HG03442 (cell line): ENCODE data around the gene NPBWR2.
"Not testable (repeated sequence)": the region's sequence is repeated elsewhere in the genome, so short reads cannot be mapped to it uniquely, and the experiment has no call there.

Experiments used
- ATAC-seq: cut with Tn5 transposase; IDR thresholded peaks from one replicate; pipeline ENCODE4 v1.9.1; 2021; ENCODE audit warnings: mild to moderate bottlenecking, moderate library complexity; ENCODE audit not compliant: unreplicated experiment

The NPBWR2 gene

DNA sequence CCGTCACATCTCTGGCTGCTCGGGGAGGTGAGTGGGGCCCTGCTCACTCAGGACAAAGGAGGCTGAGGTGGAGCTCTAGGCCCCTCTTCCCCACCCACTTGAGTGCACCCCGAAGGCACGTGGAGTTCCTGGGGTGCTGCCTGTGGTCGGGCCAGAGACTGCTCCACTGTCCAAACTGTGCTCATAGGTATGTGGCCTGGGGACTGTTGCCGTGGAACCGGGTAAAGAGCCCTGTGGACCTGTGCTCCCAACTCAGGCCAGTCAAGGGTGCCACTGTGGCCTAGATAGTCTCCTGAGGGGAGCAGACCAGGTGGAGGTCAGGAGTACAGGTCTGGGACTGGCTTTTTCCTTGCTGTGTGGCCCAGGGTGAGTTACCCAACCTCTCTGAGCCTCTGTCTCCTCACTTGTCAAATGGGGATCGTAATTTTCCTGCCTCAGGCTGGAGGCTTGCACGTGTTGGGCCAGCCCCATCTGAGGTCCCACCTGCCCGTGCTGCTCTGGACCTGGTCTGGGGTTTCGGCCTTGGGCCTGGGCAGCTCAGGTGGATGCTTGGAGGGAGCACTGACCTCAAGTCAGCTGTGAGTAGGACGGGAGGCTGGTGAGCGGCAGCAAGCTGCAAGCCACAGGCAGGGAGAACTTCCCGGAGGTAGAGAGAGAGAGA, 12.4 kb upstream of the NPBWR2 start:
- ATAC-seq, result no peak

DNA sequence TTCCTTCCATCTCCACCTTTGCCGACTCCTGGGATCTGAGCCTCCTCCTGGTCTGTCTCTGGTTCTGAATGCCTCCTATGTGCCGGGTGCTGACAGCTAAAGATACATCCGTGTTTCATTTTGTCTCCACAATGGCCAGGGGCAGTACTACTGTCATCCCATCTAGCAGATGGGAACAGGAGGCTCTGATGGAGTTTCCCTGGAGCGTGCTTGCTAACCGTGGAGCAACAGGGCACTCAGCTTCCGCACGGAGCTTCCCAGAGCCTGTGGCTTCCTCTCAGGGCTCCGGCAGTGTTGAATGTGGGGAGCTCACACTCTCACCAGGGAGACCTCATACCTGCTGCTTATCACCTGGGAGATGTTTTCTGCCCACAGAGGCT, 11.9 kb upstream of the NPBWR2 start:
- ATAC-seq, result no peak

DNA sequence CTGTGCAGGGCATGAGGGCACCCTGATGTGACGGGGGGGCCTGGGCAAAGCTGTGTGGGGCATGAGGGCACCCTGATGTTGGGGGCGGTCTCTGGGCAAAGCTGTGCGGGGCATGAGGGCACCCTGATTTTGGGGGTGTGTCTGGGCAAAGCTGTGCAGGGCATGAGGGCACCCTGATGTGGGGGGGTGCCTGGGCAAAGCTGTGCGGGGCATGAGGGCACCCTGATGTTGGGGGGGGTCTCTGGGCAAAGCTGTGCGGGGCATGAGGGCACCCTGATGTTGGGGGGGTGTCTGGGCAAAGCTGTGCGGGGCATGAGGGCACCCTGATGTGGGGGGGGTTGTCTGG, 10.0 kb upstream of the NPBWR2 start:
- ATAC-seq, result not testable (repeated sequence)

DNA sequence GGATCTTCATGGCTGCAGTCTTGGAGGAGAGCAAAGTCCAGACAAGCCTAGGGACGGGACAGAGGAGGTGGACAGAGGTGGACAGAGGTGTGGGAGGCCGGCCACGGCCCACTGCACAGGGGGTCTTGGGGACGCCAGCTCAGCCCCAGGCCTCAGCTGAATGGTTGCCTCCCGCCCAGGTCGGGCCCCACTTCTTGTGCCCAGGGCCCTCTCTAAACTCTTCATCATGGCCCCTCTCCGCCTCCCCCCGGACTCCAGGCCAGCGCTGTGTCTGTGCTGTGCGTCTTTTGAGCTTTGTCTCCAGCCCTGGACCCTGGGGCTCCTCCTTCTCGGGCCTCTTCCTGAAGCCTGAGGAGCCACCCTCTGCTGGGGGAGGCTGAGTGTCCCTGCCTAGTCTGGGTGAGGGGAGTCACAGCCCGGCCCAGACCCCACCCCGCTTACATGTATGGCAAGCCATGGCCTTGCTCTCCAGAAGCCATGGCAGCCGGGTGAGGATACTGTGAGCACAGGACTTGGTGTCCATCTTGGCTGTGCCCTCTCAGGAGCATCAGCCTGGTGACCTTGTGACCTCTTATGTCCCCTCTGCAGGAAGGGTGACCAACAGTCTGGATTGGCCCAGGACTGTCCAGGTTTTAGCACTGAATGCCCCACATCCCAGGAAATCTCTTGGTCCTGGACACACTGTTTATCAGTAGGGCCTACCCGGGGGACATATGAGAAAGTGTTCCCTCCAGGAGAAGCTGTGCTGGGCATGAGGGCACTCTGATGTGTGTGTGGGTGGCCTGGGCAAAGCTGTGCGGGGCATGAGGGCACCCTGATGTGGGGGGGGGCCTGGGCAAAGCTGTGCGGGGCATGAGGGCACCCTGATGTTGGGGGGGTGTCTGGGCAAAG, 9.4 kb upstream of the NPBWR2 start:
- ATAC-seq, result no peak

DNA sequence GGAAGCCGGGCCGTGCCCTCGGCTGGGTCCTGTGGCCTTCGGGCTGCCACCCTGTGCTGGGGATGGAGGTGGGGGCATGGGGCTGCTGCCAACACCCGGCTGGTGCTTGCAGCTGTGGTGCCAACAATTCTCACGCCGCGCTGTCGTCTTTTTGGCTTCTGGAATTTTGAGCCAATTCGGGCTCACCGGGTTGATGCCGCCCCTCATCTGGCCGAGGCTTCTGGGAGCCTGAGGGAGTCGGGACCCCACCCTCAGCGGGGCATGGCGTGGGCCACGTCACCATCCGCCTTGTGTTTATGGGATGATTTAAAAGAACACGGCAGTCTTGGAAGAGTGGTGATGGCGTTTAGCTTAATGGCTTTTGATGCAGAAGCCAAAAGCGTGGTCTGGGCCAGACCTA, 8.7 kb upstream of the NPBWR2 start:
- no peak for ATAC-seq

DNA sequence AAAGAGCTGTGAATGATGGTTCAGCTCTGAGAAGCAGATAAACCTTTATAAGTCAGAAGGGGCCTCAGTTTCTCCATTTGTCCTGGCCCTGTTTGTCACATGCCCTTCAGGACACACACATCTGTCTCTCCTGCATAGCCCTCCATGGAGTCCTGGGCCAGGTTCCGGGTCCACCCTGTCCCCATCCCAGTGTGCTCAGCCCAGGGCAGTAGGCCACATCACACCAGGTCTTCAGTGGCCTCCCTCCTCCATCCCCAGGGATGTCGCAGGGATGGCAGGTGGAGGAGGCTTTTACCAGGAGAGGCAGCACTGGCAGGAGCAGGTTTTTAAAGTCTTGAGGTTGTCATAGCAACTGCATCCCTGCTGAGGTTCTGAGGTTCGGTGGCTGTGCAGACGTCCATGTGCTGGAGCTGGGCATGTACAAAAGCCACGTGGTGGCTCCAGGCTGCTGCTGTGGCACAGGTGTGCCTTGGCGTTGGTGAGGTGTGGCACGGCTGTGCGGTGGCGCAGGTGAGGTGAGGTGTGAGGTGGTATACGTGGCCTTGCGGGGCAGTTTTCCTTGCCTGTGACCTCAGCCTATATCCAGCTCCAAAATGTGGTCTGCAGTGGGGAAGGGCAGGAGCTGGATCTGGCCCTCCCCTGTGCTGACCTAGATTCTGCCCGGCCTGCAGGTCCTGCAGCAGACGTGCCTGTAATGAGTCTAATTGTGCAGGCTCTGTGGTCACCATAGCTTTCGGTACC, 8.0 kb upstream of the NPBWR2 start:
- ATAC-seq, result no peak

DNA sequence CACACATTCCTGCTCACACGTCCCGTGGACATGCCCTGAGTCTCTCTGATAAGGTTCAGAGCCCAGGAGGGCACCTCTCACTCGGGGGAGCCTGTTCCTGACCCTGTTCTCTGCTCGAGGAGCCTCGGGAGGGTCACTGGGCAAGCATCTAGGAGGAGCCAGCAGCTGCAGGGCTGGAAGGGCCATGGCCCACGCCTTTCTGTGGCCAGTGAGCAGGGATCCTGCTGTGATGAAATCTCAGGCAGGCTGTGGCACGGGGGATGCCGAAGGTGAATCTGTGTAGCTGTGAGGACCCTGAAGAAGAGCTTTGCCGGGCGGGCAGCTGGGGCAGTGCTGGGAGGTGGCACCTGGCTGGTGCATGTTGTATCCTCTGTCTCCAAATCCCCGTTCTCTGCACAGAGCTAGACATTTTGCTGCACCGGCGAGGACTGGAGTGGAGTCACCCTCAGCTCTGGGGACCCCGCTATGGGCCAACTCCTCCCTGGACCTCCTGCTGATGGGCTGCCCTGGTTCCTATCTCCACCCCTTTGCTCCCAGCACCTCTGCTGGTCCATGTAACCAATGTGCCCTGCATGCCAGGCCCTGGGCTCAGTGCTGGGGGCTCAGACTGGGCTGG, 7.1 kb upstream of the NPBWR2 start:
- ATAC-seq, result no peak

DNA sequence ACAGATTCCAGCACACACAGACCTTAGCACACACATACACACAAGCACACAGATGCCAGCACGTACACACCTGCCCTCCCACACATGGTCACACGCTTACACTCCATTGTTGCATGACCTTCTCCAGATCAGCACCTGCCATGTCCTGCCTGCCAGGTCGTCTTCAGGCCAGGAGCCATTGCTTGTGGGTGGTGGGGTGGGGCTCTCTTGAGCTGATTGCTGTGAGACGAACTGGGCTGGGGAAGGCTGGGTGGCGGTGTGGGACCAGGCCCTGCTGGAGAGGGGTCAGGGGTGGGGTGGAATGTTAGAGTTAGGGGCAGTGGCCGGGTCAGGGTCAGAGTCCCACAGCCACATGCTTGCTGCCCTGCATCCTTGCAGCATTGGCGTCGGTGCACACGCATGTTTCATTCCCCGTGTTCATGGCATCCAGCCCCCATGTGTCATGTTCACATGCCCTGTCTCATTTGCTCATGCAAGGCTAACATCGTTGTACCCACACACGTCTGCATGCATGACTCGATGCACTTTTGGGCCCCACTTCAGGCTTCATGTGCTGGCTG, 6.5 kb upstream of the NPBWR2 start:
- ATAC-seq, result no peak

DNA sequence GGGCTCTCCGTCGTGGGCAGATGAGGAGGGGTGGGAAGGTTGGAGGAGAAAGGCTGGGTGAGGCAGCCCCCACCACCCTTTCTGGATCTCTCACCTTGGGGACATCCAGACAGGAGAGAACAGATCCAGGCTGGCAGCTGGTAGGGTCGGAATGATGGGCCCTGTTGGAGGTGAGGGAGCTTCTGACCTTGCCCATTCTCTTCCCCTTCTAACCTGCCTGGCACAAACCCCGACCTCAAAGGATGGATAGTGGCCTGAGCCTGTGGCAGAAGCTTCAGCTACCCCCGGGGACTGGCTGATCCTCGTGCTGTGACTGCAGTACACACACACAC, 6.0 kb upstream of the NPBWR2 start:
- ATAC-seq, result no peak

DNA sequence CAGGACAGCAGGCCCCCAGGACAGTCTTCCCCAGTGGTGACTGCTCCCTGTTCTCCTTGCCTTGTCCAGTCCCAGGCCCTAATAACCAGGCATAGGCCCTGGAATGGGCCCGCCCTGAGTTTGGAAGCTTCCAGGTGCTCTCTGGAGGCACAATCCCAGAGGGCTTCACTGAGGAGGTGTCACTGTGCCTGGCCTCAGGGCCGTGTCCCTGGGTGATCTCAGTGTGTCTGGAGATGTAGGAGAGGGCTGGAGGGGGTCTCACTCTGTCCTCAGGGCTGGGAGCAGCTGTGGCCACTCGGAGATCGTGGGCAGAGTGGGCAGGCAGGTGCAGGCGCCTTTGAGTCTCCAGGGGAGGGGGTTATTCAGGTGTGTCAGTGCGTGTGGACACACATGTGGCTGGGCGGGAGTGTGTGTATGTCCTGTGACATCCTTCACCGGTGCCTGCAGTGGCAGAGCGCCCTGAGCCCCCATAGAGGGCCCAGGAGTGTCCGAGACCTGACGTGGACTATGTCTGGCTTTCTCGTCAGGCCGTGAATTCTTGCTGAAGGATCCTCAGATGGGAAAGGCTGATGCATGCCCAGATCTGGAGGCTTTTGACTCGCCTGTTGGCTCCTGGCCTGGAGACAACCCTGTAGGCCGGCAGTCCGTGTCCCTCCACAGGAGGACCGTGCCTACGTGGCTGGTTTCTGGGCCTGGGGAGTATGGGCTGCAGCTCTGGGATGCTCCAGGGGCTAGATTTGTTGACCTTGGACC, 5.5 kb upstream of the NPBWR2 start:
- ATAC-seq, result no peak

DNA sequence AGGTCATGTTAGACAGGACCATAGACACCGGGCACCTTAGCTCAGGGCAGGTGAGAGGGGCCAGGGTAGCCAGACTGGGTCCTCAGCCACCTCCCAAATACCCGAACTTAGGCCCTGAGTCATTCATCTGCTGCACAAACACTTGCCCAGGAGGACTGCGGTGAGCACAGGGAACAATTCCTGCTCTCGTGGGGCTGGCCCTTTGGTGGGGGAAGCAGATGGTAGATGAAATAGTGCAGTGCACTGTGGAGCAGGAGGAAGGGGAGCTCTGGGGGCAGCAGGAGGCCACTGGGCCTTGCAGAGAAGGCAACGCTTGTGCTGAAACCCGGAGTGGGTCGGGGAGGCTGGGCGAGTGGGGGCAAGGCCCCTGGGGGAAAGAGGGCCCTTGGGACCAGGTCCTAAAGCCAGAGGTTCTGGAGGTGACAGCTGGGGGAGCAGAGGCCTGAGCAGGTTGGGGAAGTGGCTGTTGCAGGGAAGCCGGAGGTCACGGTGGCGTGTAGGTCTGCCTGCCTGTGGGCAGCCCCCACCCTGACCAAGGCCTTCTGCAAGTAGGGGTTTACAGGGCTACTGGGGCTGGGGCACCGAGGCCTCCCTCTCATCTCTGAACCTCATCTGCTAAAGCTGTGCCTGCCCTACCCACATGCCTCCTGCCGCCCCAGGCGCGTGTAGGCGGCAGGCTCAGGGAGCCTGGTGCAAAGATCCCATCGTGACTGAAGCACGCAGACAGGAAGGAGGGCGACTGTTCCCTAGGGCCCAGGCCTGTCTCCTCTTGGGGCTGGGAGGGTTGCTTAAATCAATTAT, 4.7 kb upstream of the NPBWR2 start:
- no peak for ATAC-seq

DNA sequence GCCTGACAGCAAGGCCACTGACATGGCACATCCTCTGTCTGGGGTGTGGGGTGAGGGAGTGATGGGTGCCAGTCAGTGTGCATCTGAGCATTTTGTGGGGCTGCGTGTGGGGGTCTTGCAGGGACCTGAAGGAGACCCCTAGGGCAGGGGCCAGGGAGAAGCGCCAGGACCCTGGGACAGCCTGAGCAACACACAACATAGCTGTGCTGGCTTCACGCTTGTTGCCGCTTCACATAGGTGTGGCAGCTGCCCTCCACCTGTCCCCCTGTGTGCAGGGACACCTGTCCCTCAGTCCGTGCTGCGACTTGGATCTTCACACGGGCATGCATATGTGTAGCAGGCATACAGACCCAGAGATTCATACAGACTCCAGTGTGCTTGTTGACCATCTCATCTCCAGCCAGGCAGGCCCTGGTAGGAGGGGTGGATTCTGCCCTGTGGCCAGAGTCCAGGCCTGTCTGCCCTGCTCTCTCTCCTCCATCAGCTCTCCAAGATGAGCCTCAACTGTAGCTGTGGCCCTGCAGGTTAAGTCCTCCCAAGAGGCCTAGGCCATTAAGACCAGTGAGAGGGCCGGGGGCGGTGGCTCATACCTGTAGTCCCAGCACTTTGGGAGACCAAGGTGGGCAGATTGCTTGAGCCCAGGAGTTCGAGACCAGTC, 3.2 kb upstream of the NPBWR2 start:
- ATAC-seq, result no peak

DNA sequence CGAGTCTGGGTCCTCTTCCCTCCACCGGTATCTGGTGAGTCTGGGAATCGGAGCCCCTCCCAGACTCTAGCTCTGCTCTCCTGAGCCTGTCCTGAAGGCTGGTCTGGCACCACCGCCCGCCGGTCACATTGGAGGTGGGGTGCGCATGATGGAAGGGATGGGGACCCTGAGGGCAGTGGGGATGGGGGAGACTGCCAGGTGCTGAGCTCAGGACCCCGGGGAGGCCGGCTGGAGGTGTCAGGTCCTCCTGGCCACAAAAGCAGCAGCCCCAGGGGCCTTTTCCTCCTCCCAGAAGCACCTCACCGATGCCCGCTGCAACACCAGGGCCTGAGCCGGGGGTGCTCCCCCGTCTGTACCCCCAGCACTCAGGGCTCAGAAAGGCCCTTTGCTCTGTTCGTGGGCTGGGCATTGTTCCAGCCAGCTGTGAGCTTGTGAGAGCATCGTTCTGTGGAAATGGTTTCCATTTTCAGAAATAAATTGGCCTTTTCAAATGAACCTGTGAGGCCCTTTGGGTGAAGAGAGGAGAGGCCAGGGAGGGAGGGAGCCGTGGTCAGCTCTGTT, 2.5 kb upstream of the NPBWR2 start:
- no peak for ATAC-seq

DNA sequence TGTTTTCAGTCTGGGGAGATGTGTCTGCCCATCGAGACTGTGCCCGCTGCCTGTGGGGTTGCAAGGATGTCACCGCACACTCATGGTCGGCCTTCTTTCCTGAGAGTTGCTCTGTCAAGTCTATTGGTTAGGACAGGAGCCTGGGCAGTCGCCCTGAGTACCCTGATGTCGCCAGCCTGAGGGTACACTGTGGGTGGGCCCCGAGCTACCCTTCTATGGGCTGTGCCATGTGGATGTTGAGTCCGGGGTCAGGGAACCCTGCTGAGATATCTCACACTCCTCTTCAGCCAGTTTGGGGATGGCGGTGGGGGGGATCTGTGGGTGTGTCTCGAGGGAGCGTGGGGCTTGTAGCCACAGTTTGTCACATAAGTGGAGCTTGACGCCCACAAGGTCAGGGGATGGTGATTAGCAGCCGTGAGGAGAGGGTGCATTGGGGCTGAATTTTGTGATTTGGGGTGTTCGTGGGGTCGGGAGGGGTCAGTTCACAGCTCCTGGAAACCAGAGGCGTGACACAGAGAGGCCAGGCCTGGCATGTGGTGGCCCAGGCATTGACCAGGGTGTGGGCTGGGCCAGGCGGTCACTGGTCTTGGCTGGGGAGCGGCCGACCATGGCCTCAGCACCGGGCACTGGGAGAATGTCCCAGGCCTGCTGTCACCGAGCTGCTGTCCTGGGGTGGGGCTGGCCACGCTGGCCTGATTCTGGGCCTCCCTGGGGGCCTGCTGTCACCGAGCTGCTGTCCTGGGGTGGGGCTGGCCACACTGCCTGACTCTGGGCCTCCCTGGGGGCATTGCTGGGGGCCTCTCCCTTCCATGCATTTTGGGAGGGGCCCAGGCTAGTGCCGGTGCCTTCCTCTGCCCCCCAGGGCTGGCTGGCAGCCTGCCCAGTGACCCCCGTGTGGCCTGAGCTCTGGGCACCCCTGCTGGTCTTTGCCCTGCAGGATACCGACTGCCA, 1.6 kb upstream of the NPBWR2 start:
- ATAC-seq, result no peak

DNA sequence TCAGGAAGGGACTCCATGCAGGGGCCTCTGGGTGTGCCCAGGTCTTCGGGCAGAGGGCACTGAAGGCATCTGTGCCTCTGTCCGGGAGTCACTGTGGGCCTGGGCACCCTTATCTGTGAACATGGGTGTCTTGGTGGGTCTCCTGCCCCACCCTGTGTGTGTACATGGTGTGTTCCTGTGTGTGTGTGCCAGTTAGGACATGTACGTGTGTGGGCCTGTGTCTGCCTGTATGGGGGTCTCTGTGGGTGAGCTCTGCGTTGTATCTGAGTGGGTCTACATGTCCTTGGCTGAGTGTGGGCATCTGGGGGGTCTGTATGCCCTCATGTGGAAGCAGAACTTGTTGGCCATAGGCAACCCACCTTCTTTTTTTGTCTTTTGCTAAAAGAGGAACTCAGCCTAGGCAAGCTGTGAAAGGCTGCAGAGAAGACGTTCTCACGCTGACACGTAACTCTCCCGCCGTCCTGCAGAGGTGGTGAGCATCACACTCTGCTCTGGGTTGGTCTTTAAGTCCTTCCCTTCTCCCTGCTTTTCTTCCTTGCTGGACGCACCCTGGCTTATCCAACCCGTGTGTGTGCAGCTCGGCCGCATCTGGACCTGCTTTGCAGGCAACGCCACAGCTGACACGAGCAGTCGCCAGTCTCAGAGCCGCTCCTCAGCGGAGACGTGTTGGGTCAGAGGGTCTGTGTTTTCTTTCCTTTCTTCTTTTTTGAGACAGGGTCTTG, 532 bp upstream of the NPBWR2 start:
- no peak for ATAC-seq

DNA sequence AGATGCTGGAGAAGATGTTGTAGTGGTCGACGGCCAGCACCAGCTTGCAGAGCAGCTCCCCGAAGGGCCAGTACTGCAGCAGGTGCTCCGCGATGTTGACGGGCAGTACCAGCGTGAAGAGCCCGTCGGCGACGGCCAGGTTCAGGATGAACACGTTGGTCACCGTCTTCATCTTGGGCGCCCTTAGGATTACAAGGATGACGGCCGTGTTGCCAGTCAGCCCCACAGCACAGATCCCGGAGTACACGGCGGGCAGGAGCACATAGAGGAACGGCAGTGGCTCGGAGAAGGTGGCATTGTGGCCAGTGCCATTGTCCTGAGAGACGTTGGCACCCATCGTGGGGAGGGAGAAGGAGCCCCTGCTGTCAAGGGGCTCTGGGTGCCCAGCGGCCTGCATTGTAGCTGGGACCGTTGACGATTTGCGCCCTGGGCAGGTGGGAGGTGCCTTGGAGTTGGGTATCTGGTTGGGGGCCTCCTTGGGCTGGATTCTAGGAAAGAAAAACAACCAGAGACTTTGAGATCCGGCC, 867 bp downstream of the NPBWR2 start:
- no peak for ATAC-seq

DNA sequence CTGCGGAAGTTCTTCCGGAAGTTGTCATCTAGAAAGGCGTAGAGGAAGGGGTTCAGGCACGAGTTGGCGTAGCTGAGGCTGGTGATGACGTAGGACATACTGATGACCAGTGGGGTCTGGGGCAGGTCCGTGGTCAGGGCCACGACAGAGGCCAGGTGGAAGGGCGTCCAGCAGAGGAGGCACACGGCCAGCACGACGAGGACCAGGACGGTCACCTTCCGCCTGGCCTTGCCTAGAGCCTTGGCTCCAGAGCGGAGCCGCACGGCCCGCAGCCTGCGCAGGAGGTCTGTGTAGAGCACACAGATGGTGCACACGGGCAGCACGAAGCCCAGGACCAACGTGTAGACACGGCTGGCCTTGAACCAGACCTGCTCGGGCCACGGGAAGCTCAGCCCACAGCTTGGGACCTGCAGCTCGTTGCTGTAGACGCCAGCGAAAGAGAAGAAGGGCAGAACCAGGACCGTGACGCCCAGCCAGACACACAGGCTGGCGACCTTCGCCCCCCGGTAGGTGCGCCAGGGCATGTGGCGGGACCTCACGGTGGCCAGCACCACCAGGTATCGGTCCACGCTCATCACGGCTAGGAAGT, 1.4 kb downstream of the NPBWR2 start:
- ATAC-seq, result no peak
